ENCODE results near the gene APPBP2. TPM values are rescaled to one million over a fixed set of nuclear protein-coding genes. Genes with fewer than 3 reads are reported as not detected.
"Not testable (repeated sequence)": the region's sequence is repeated elsewhere in the genome, so short reads cannot be mapped to it uniquely, and the experiment has no call there.

The APPBP2 gene
- total RNA-seq, 1 donor from 2014 or later: 51.7 TPM

- Mint-ChIP-seq H3K4me1 (ENCODE audit: unreplicated experiment) (peaks cover 12% of the 10 kb centered on the region), H3K27me3 (ENCODE audit: unreplicated experiment) (no peaks in the 10 kb centered on the region), H3K36me3 (ENCODE audit: unreplicated experiment) (no peaks in the 10 kb centered on the region), H3K27ac (ENCODE audit: unreplicated experiment) (no peak overlapping the region), H3K9me3 (ENCODE audit: unreplicated experiment) (no peaks in the 10 kb centered on the region), H3K4me3 (ENCODE audit: unreplicated experiment) (no peak overlapping the region)
- DNase-seq (ENCODE audit: extremely low spot score, unreplicated experiment): no peak
- TF ChIP-seq, protein P1, sequence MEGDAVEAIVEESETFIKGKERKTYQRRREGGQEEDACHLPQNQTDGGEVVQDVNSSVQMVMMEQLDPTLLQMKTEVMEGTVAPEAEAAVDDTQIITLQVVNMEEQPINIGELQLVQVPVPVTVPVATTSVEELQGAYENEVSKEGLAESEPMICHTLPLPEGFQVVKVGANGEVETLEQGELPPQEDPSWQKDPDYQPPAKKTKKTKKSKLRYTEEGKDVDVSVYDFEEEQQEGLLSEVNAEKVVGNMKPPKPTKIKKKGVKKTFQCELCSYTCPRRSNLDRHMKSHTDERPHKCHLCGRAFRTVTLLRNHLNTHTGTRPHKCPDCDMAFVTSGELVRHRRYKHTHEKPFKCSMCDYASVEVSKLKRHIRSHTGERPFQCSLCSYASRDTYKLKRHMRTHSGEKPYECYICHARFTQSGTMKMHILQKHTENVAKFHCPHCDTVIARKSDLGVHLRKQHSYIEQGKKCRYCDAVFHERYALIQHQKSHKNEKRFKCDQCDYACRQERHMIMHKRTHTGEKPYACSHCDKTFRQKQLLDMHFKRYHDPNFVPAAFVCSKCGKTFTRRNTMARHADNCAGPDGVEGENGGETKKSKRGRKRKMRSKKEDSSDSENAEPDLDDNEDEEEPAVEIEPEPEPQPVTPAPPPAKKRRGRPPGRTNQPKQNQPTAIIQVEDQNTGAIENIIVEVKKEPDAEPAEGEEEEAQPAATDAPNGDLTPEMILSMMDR (IDR thresholded peaks at IDR 0.05): no peak
Observed at GRCh38 chr17:60555786-60556185, 29.7 kb upstream of the APPBP2 start.

DNA sequence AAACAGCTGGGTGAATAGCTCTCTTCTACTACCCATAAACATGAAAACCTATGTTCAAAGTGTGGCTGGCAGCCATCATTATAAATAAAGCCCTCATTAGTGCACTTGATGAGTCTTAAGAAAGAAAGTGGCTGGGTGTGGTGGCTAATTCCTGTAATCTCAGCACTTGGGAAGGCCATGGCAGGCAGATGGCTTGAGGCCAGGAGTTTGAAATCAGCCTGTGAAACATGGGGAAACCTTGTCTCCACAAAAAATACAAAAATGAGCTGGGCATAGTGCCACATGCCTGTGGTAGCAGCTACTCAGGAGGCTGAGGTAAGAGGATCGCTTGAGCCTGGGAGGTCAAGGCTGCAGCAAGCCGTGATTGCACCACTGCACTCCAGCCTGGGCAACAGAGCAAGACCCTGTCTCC lies 28.3 kb upstream of the APPBP2 start:
- peak overlapping the region; percentile 47 for H3K27ac Mint-ChIP-seq (ENCODE audit: unreplicated experiment)
- DNase-seq (ENCODE audit: extremely low spot score, unreplicated experiment): no peak

GRCh38 chr17:60552255-60552654 lies 26.2 kb upstream of the APPBP2 start:
- H3K27ac Mint-ChIP-seq (ENCODE audit: unreplicated experiment); H3K27me3 Mint-ChIP-seq (ENCODE audit: unreplicated experiment): not testable (repeated sequence)

More for the DNA sequence above, 28.3 kb upstream of the APPBP2 start:
- no peaks in the 10 kb centered on the region for H3K27me3 Mint-ChIP-seq (ENCODE audit: unreplicated experiment)
- no peak overlapping the region for H3K4me3 Mint-ChIP-seq (ENCODE audit: unreplicated experiment)
- H3K4me1 Mint-ChIP-seq (ENCODE audit: unreplicated experiment): peaks cover 12% of the 10 kb centered on the region
- H3K36me3 Mint-ChIP-seq (ENCODE audit: unreplicated experiment): no peaks in the 10 kb centered on the region
- TF ChIP-seq, protein P1 (IDR thresholded peaks at IDR 0.05): no peak
- no peaks in the 10 kb centered on the region for H3K9me3 Mint-ChIP-seq (ENCODE audit: unreplicated experiment)

GRCh38 chr17:60548990-60549389 lies 22.9 kb upstream of the APPBP2 start:
- no peak overlapping the region for H3K27ac Mint-ChIP-seq (ENCODE audit: unreplicated experiment)
- H3K4me1 Mint-ChIP-seq (ENCODE audit: unreplicated experiment): no peaks in the 10 kb centered on the region

More at GRCh38 chr17:60552255-60552654, 26.2 kb upstream of the APPBP2 start:
- H3K4me3 Mint-ChIP-seq (ENCODE audit: unreplicated experiment); H3K9me3 Mint-ChIP-seq (ENCODE audit: unreplicated experiment); DNase-seq (ENCODE audit: extremely low spot score, unreplicated experiment); H3K36me3 Mint-ChIP-seq (ENCODE audit: unreplicated experiment): not testable (repeated sequence)
- peaks cover 12% of the 10 kb centered on the region for H3K4me1 Mint-ChIP-seq (ENCODE audit: unreplicated experiment)

DNA sequence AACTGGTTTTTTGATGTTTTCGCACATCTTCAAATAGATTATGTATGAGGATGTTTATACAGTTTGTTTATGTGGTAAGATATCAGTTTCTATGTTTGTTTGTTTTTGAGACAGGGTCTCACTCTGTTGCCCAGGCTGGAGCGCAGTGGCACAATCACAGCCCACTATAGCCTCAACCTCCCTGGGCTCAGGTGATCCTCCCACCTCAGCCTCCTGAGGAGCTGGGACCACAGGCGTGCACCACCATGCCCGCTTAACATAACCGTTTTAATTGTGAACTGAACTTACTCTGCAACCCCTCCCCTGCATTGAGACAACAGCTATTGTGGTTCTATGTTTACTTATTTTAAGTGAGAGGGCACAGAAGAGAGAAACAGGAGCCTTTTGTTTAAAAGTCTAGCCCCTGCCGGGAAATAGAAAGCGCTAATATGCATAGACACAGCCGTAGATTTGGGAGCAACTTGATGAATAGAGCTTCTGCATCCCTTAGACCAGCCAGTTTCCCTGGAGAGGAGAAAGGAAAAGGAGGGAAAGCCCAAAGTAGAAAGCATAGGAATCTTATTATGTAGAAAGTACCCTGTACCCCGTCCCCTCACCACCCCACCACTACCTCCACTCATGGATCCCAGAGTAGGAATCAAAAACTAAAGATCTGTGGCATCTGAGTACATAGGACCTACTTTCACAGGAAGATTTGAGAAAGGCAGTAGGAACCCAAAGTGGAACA lies 19.6 kb upstream of the APPBP2 start:
- no peak overlapping the region for H3K27ac Mint-ChIP-seq (ENCODE audit: unreplicated experiment)
- no peaks in the 10 kb centered on the region for H3K36me3 Mint-ChIP-seq (ENCODE audit: unreplicated experiment)
- TF ChIP-seq, protein P1 (IDR thresholded peaks at IDR 0.05): no peak
- no peak for DNase-seq (ENCODE audit: extremely low spot score, unreplicated experiment)
- peaks cover 2% of the 10 kb centered on the region for H3K4me1 Mint-ChIP-seq (ENCODE audit: unreplicated experiment)
- H3K27me3 Mint-ChIP-seq (ENCODE audit: unreplicated experiment): no peaks in the 10 kb centered on the region
- H3K9me3 Mint-ChIP-seq (ENCODE audit: unreplicated experiment): no peaks in the 10 kb centered on the region
- no peak overlapping the region for H3K4me3 Mint-ChIP-seq (ENCODE audit: unreplicated experiment)

More at GRCh38 chr17:60548990-60549389, 22.9 kb upstream of the APPBP2 start:
- DNase-seq (ENCODE audit: extremely low spot score, unreplicated experiment): no peak
- Mint-ChIP-seq H3K36me3 (ENCODE audit: unreplicated experiment) (no peaks in the 10 kb centered on the region), H3K4me3 (ENCODE audit: unreplicated experiment) (no peak overlapping the region), H3K9me3 (ENCODE audit: unreplicated experiment) (no peaks in the 10 kb centered on the region), H3K27me3 (ENCODE audit: unreplicated experiment) (no peaks in the 10 kb centered on the region)
- TF ChIP-seq, protein P1 (IDR thresholded peaks at IDR 0.05): no peak
